Activated naive CD4-positive, alpha-beta T cell treated with anti-CD3 and anti-CD28 coated beads, Interleukin-2, amount 10 ng/mL, durations not matched to agents 7 days and 5 days (primary cell): ENCODE data around the gene PRSS3.
"Not testable (repeated sequence)": the region's sequence is repeated elsewhere in the genome, so short reads cannot be mapped to it uniquely, and the experiment has no call there.

Experiments used
- CTCF ChIA-PET: fragments of 350-600 bp; sonication (Branson Sonifier 250); formaldehyde crosslinking; loops from one replicate; lab custom pipeline; 2021; ENCODE audit warnings: antibody characterized with exemption; lab: Charles Lee
- DNase-seq: peaks from one replicate; pipeline ENCODE4 v3.0.0-alpha.2; 2020
- H3K27ac Mint-ChIP-seq: one replicate; pipeline ENCODE4 v1.8.0; 2021; ENCODE audit warnings: mild to moderate bottlenecking, moderate library complexity, mixed read lengths
- H3K27me3 Mint-ChIP-seq: one replicate; pipeline ENCODE4 v1.8.0; 2021; ENCODE audit warnings: mild to moderate bottlenecking, mixed read lengths
- H3K36me3 Mint-ChIP-seq: one replicate; pipeline ENCODE4 v1.8.0; 2021; ENCODE audit warnings: mixed read lengths
- H3K4me1 Mint-ChIP-seq: one replicate; pipeline ENCODE4 v1.8.0; 2021; ENCODE audit warnings: mixed read lengths
- H3K4me3 Mint-ChIP-seq: one replicate; pipeline ENCODE4 v1.8.0; 2021; ENCODE audit warnings: mild to moderate bottlenecking, moderate library complexity, mixed read lengths
- H3K9me3 Mint-ChIP-seq: one replicate; pipeline ENCODE4 v1.8.0; 2021; ENCODE audit warnings: mixed read lengths

PRSS3 gene

GRCh38 chr9:33795281-33795680 is at the start of gene PRSS3:
Gene PRSS3 (plus strand): TSS chr9:33795561. CDS start chr9:33795574, 13 bp downstream.
- CTCF ChIA-PET = no interaction called here
- H3K36me3 Mint-ChIP-seq = no peaks in the 10 kb centered on the region
- no peak within 1 kb of the TSS for H3K27ac Mint-ChIP-seq

DNA sequence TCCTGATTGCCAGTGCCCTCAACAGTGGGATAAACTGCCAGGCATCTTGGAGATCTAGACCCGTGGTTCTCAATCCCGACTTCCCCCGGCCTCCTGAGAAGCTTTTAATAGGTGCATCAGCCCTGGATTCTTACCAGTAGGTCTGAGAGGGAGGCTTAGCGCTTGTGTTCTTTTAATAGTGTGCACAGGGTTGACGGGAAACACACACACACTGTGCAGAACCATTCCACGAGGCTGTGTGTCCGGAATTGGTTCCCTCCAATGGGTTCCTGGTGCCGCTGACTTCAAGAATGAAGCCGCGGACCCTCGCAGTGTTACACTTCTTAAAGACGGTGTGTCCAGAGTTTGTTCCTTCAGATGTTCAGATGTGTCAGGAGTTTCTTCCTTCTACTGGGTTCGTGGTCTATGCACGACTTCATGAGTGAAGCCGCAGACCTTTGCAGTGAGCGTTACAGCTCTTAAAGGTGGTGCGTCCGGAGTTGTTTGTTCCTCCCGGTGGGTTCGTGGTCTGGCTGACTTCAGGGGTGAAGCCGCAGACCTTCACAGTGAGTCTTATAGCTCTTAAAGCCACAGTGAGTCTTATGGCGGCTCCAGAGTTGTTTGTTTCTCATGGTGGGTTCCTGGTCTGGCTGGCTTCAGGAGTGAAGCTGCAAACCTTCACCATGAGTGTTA is 46.6 kb upstream of the PRSS3 start:
- Mint-ChIP-seq H3K9me3 (no peaks in the 10 kb centered on the region), H3K27me3 (peaks cover 75% of the 10 kb centered on the region), H3K27ac (no peak overlapping the region), H3K4me3 (peak overlapping the region; percentile 54), H3K36me3 (peaks cover 2% of the 10 kb centered on the region), H3K4me1 (peaks cover 36% of the 10 kb centered on the region)
- CTCF ChIA-PET = interaction anchor here (1.9 kb wide), 1 partner anchor 11 kb away, joined by 9 read pairs; no protein-coding TSS in a partner anchor
- peak; percentile 69 for DNase-seq

More at GRCh38 chr9:33795281-33795680, at the start of gene PRSS3:
- no peak for DNase-seq
- peaks cover 67% of the 10 kb centered on the region for H3K27me3 Mint-ChIP-seq
- H3K4me1 Mint-ChIP-seq = no peaks in the 10 kb centered on the region
- H3K9me3 Mint-ChIP-seq = no peaks in the 10 kb centered on the region
- no peak within 1 kb of the TSS for H3K4me3 Mint-ChIP-seq

DNA sequence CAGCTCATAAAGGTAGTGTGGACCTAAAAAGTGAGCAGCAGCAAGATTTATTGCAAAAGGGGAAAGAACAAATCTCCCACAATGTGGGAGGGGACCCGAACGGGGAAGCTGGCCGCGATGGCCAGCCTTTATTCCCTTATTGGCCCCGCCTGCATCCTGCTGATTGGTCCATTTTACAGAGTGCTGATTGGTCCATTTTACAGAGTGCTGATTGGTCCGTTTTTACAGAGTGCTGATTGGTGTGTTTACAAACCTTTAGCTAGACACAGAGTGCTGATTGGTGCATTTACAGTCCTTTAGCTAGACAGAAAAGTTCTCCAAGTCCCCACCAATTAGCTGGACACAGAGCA is 46.1 kb upstream of the PRSS3 start:
- Mint-ChIP-seq H3K4me1 (peaks cover 36% of the 10 kb centered on the region), H3K4me3 (peak overlapping the region; percentile 54), H3K27me3 (peaks cover 79% of the 10 kb centered on the region)
- CTCF ChIA-PET = interaction anchor here (1.9 kb wide), 1 partner anchor 12 kb away, joined by 9 read pairs; no protein-coding TSS in a partner anchor
- H3K9me3 Mint-ChIP-seq, H3K27ac Mint-ChIP-seq, H3K36me3 Mint-ChIP-seq: not testable (repeated sequence)
- peak; percentile 41 for DNase-seq

DNA sequence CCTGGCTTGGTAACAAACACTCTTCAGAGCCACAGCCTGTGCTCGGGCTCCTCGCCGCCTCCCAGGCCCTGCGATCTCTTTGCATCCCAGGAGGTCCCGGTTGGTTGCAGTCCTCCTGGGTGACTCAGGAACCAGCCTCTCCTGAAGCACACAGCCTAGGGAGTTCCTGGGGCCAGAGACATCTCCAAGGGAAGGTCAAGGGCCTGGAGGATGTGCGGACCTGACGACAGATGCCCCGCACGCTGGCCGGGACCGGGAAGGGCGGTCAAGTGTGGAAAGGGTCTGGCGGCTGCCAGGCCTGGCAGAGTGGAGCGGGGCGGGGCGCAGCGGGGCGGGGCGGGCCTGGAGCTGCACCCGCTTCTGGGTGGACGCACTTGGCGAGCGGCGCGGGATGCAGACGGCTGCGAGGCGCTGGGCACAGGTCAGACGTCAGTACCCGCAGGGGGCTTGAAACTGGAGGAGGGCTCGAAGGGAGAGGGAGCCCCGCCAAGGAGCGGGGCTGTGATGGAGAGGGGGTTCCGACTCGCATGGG is 45.0 kb upstream of the PRSS3 start:
- no peak overlapping the region for H3K27ac Mint-ChIP-seq
- CTCF ChIA-PET = interaction anchor here (1.9 kb wide), 1 partner anchor 13 kb away, joined by 9 read pairs; no protein-coding TSS in a partner anchor
- no peak for DNase-seq
- peaks cover 2% of the 10 kb centered on the region for H3K36me3 Mint-ChIP-seq
- no peak overlapping the region for H3K4me3 Mint-ChIP-seq
- H3K9me3 Mint-ChIP-seq = no peaks in the 10 kb centered on the region
- peaks cover 82% of the 10 kb centered on the region for H3K27me3 Mint-ChIP-seq
- H3K4me1 Mint-ChIP-seq = peaks cover 36% of the 10 kb centered on the region

DNA sequence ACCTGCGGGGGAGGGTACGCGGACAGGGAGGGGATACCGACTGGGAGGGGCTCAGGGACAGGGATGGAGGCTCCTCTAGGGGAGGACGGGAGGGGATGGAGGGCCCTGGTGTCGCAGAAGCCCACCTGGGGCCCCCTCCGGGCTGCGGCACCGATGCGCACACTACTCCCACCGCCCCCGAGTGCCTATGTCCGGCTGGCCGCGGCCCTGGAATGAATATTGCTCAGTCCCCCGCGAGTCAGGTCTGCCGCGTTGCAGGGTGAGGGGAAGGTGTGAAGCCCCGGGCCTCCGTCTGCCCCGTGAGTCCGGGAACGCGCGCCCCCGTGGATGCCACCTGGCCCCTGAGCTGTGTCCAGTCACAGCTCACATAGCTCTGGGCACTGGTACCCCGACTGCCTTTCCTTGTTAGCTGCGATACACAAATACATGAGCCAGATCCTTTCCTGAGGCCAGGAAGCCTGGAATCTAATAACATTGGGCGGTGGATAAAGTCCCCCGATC is 44.5 kb upstream of the PRSS3 start:
- Mint-ChIP-seq H3K4me3 (no peak overlapping the region), H3K36me3 (peaks cover 2% of the 10 kb centered on the region), H3K27me3 (peaks cover 77% of the 10 kb centered on the region), H3K27ac (no peak overlapping the region), H3K4me1 (peaks cover 36% of the 10 kb centered on the region), H3K9me3 (no peaks in the 10 kb centered on the region)
- CTCF ChIA-PET = no interaction called here
- DNase-seq = no peak

GRCh38 chr9:33751536-33752129 is 43.7 kb upstream of the PRSS3 start:
- H3K4me1 Mint-ChIP-seq = peaks cover 36% of the 10 kb centered on the region
- peaks cover 73% of the 10 kb centered on the region for H3K27me3 Mint-ChIP-seq
- CTCF ChIA-PET = no interaction called here
- H3K4me3 Mint-ChIP-seq = no peak overlapping the region
- no peak for DNase-seq
- peaks cover 2% of the 10 kb centered on the region for H3K36me3 Mint-ChIP-seq
- H3K27ac Mint-ChIP-seq = no peak overlapping the region
- H3K9me3 Mint-ChIP-seq = no peaks in the 10 kb centered on the region

DNA sequence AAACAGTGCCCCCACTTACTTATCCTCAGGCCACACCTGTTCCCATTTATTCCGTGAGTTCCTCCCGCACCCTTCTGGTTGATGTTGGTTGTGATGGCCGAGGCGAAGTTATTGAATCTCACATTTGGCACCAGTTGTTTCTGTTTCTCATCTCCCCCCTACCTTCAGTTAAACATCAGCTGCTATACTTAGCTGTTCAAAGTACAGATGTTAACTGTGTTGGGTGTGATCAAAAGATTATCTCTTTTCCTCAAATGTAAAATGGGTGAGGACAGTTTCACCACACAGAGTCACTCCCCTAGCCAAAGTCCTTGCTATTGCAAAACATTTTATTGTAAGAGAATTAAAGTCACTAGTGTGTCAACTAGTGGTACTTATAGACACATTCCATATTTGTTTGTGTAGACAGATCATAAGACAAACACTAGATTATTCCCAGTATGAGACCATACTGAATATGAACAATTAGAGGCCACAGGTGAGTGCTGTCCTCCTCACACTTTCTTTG is 43.2 kb upstream of the PRSS3 start:
- Mint-ChIP-seq H3K36me3 (peaks cover 2% of the 10 kb centered on the region), H3K27me3 (peaks cover 69% of the 10 kb centered on the region), H3K4me3 (no peak overlapping the region), H3K27ac (no peak overlapping the region), H3K4me1 (peaks cover 36% of the 10 kb centered on the region), H3K9me3 (no peaks in the 10 kb centered on the region)
- DNase-seq = no peak
- CTCF ChIA-PET = interaction anchor here (0.6 kb wide), 1 partner anchor 329 kb away, joined by 3 read pairs; no protein-coding TSS in a partner anchor

DNA sequence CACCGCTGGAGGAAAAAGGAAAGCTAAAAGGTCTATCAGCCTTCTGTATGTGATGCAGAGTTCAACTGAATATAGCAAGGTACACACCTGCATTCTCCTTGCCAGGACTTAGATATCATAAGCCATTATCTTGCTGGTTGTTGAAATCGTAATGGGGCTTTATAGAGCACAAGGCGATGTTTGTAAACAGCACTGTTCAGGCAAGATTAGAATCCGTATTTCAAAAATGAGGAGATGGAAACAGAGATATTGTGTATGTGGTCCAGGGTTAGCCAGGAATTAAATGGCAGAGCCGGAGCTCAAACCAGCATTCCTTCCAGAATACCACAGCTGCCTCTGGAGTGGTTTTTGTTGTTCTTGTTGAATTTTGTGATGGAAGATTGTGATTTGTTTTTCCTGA is 42.6 kb upstream of the PRSS3 start:
- not testable (repeated sequence) for H3K4me3 Mint-ChIP-seq, H3K36me3 Mint-ChIP-seq, DNase-seq, H3K27ac Mint-ChIP-seq, H3K9me3 Mint-ChIP-seq
- peaks cover 36% of the 10 kb centered on the region for H3K4me1 Mint-ChIP-seq
- peaks cover 63% of the 10 kb centered on the region for H3K27me3 Mint-ChIP-seq
- CTCF ChIA-PET = interaction anchor here (0.6 to 1.5 kb wide), 2 partner anchors 129 to 328 kb away, joined by 3 to 4 read pairs; no protein-coding TSS in a partner anchor

GRCh38 chr9:33759648-33760047 is 35.7 kb upstream of the PRSS3 start:
- DNase-seq, H3K36me3 Mint-ChIP-seq, CTCF ChIA-PET, H3K27me3 Mint-ChIP-seq, H3K4me1 Mint-ChIP-seq, H3K4me3 Mint-ChIP-seq, H3K9me3 Mint-ChIP-seq, H3K27ac Mint-ChIP-seq: not testable (repeated sequence)

GRCh38 chr9:33762343-33762742 is 33.0 kb upstream of the PRSS3 start:
- CTCF ChIA-PET = interaction anchor here (1.3 kb wide), 1 partner anchor 16 kb away, joined by 4 read pairs; no protein-coding TSS in a partner anchor

GRCh38 chr9:33763709-33764108 is 31.7 kb upstream of the PRSS3 start:
- H3K9me3 Mint-ChIP-seq, H3K36me3 Mint-ChIP-seq, H3K27ac Mint-ChIP-seq, H3K4me1 Mint-ChIP-seq, H3K27me3 Mint-ChIP-seq, H3K4me3 Mint-ChIP-seq, CTCF ChIA-PET, DNase-seq: not testable (repeated sequence)

More at GRCh38 chr9:33762343-33762742, 33.0 kb upstream of the PRSS3 start:
- Mint-ChIP-seq H3K9me3 (no peaks in the 10 kb centered on the region), H3K4me3 (no peak overlapping the region), H3K27ac (no peak overlapping the region), H3K27me3 (peaks cover 4% of the 10 kb centered on the region), H3K4me1 (no peaks in the 10 kb centered on the region), H3K36me3 (no peaks in the 10 kb centered on the region)
- DNase-seq = no peak

DNA sequence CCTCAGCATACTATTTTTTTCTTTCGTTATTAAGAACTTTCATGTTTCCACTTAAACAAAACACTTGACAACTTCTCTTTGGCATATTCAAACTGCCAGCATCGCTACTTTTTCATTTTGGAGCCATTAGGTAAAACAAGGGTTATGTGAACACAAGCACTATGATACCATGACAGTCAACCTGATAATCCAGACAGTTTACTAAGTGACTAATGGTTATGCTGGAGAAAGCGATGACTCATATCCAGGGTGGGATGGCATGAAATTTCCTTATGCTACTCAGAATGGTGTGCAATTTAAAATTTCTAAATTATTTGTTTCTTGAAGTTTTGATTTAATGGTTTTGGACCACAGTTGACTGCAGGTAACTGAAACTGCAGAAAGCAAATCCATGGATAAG is 29.9 kb upstream of the PRSS3 start:
- Mint-ChIP-seq H3K9me3 (no peaks in the 10 kb centered on the region), H3K4me3 (no peak overlapping the region), H3K36me3 (no peaks in the 10 kb centered on the region), H3K27ac (no peak overlapping the region), H3K27me3 (peaks cover 11% of the 10 kb centered on the region), H3K4me1 (no peaks in the 10 kb centered on the region)
- no peak for DNase-seq
- CTCF ChIA-PET = no interaction called here

GRCh38 chr9:33770156-33770880 is 25.0 kb upstream of the PRSS3 start:
- CTCF ChIA-PET = interaction anchor here (0.7 to 1.0 kb wide), 3 partner anchors 11 to 31 kb away, joined by 3 read pairs; no protein-coding TSS in a partner anchor
- not testable (repeated sequence) for H3K4me1 Mint-ChIP-seq, H3K9me3 Mint-ChIP-seq, H3K36me3 Mint-ChIP-seq, H3K27ac Mint-ChIP-seq, DNase-seq, H3K4me3 Mint-ChIP-seq
- peaks cover 17% of the 10 kb centered on the region for H3K27me3 Mint-ChIP-seq

DNA sequence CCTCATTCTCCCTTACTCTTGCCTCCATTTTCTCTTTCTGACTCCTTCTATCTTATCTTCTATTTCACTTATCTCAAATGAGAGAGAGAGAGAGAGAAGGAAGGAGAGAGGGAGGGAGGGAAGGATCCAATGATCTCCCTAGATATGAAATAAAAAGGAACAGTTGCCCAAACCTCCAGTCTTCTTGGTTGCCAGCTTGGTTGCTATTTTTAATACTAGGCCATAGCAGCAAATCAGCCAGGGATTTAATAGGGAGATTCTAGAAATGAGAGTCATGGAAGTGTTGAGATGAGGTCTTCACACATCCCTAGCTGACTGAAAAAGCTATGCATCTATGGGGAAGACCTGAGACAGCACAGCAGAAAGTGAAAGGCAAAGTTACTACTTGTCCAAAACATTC is 22.2 kb upstream of the PRSS3 start:
- H3K4me3 Mint-ChIP-seq, CTCF ChIA-PET, DNase-seq, H3K9me3 Mint-ChIP-seq, H3K4me1 Mint-ChIP-seq, H3K36me3 Mint-ChIP-seq, H3K27ac Mint-ChIP-seq: not testable (repeated sequence)
- H3K27me3 Mint-ChIP-seq = peaks cover 22% of the 10 kb centered on the region
